GM12872 (cell line): Measurements from ENCODE around the gene GALNT5.

ENCODE experiments used
- TF ChIP-seq, protein P1 (sequence below): IDR thresholded peaks from 3 replicates; pipeline ENCODE4 v1.5.1; 2011; ENCODE audit warnings: low read depth, mild to moderate bottlenecking, low read length, moderate library complexity; ENCODE audit not compliant: insufficient read depth

Gene GALNT5

DNA sequence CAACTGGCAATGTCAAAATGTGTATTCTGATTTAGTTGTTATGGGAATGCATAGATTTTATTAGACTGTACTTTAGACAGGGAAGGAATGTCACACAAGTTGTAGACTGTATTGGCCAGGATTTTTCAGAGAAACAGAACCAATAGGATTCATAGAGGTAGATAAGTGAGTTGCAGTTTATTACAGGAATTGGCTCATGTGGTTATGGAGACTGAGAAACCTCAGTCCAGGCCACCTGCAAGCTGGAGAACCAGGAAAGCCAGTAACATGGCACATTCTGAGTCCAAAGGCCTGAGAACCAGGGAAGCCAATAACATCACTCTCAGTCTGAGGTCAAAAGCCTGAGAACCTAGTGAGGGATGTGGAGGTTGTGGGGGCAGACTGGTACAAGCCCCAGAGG, 1.8 kb upstream of the GALNT5 start:
- TF ChIP-seq, protein P1, sequence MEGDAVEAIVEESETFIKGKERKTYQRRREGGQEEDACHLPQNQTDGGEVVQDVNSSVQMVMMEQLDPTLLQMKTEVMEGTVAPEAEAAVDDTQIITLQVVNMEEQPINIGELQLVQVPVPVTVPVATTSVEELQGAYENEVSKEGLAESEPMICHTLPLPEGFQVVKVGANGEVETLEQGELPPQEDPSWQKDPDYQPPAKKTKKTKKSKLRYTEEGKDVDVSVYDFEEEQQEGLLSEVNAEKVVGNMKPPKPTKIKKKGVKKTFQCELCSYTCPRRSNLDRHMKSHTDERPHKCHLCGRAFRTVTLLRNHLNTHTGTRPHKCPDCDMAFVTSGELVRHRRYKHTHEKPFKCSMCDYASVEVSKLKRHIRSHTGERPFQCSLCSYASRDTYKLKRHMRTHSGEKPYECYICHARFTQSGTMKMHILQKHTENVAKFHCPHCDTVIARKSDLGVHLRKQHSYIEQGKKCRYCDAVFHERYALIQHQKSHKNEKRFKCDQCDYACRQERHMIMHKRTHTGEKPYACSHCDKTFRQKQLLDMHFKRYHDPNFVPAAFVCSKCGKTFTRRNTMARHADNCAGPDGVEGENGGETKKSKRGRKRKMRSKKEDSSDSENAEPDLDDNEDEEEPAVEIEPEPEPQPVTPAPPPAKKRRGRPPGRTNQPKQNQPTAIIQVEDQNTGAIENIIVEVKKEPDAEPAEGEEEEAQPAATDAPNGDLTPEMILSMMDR = no peak

DNA sequence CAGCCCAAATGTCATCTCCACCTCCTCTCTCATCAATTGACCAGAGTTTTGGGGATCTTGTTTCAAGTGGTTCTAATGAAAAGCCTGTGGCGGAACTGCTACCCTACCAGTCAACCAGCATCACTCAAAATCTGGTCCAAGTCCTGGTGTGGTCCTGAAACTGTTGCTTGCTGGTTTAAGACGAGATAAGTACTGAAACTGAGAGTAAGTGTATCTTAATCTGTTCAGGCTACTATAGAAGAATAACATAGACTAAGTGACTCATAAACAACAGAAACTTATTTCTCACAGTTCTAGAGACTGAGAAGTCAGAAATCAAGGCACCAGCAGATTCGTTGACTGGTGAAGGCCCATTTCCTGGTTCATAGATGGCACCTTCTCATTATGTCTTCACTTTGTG, 879 bp upstream of the GALNT5 start:
- TF ChIP-seq, protein P1 = no peak

DNA sequence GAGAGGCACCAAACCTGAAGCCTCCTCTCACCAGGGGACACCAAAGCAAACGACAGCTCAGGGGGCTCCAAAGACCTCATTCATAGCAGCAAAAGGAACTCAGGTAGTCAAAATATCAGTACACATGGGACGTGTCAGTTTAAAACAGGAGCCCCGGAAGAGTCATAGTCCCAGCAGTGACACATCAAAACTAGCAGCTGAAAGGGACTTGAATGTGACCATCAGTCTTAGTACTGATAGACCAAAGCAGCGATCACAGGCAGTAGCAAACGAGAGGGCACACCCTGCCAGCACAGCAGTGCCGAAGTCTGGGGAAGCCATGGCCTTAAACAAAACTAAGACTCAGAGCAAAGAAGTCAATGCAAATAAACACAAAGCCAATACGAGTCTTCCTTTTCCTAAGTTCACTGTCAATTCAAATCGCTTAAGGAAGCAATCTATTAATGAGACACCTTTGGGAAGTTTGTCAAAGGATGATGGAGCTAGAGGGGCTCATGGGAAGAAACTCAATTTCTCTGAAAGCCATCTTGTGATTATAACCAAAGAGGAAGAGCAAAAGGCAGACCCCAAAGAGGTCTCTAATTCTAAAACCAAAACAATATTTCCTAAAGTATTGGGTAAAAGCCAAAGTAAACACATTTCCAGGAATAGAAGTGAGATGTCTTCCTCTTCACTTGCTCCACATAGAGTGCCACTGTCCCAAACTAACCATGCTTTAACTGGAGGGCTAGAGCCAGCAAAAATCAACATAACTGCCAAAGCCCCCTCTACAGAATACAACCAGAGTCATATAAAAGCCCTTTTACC, 1.2 kb downstream of the GALNT5 start:
- TF ChIP-seq, protein P1 = no peak

DNA sequence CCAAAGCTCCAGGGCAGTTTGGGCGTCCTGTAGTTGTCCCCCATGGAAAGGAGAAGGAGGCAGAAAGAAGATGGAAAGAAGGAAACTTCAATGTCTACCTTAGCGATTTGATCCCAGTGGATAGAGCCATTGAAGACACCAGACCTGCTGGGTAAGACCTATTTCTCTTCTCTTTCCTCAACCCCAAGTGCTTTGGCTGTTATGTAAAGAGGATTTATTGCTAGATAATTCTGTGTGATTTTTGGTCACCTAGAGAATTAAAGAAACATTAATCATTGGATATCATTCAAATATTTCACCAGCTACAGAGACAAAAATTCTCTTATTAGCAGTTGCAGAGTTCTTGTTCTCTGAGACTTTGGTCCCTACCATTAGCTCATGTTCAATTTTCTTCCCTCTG, 1.9 kb downstream of the GALNT5 start:
- TF ChIP-seq, protein P1 = no peak

DNA sequence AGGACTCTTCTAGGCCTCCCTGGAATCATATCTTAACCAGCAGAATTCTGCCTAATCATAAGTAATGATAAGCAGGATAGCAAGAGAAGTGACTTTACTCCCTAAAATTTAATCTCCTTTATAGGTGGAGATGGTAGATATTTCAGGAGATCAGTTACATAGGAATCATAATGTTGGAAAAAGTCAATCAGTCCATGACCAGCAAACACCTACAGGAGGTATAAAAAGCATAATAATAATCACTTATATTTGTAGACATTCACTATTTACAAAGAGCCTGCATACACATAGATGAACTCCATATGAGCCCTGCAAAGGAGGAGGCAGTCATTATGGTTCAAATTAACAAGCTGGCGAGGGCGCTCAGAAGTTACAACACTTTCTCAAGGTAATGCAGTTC, 2.5 kb downstream of the GALNT5 start:
- TF ChIP-seq, protein P1 = no peak

DNA sequence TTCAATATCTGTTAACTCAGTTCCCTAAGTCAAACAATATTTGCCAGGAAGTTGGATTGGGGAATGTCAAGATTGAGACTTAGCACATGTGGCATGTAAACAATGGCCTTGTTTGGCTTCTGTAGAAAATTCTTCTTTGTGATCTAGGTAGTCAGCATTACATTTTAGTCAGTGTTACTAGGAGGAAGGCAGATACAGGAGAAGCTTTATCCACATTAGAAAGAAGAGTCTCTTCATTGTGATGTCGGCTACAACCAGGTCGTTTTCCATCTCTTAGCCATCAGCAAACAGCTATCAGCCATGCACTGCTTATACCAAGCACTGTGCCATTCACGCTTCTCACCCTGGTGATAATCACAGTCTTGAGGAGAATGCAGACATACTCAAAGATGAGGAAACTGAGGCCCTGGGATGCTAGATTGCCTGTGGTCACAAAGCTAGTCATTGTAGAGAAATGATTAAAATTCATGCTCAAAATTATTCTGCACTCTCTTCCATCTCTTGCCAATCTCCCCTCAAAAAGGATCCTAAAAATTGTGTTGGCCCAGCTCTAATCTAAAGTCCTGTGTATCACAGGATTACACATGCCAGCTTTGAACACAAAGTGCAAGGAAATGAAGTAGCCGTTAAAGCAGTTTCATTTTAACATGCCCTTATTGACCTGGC, 3.2 kb downstream of the GALNT5 start:
- TF ChIP-seq, protein P1 = no peak

DNA sequence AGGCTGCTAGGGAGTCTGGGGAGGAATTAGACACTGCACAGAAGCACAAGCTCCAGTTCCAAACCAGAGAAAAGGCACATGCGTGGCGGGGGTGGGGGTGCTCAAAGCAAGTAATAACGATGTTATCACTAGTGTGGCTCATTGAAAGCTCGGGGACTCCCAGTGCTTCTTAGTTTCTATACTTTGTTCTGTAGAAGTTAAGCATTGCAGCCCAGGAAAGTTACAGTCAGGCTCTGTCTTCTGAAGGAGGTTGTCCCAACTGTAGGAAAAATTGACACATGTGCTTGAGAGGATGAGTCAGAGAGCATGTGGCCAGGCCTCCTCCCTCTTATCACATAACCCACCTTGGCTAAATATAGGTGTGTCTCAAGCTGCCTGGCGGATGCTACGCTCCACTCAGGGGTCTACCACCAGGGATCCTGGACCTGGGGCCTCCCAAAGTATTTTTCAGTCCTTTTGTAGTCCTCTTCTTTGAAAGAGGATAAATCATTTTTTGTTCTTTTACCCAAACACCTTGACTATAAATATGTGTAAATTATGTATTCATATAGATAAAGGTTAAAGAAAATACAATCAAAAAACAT, 3.8 kb downstream of the GALNT5 start:
- TF ChIP-seq, protein P1 = no peak
